Liver (tissue), 3 donors: ENCODE results near the gene CCDC154.

ENCODE experiments used
- ATF3 ChIP-seq: IDR thresholded peaks from 2 replicates; pipeline ENCODE4 v1.6.1; 2016; ENCODE audit warnings: antibody characterized with exemption
- CTCF ChIP-seq: fragments of 150-350 bp; IDR thresholded peaks from 2 replicates; pipeline ENCODE4 v1.5.1; 2017; ENCODE audit warnings: improper control_type of control experiment, low read depth, low read length; ENCODE audit not compliant: missing input control
- EGR1 ChIP-seq, 2 donors: IDR thresholded peaks; 2 replicates each; pipeline ENCODE4 v1.6.1; 2016 to 2018; ENCODE audit warnings: antibody characterized with exemption in 2 of 2, low read depth in 2 of 2
- GABPA ChIP-seq, 2 donors: IDR thresholded peaks in 1 of 2; conservative IDR thresholded peaks in 1 of 2; 2 replicates each; pipeline ENCODE4 v1.6.1; 2016; ENCODE audit warnings: antibody characterized with exemption in 2 of 2, mild to moderate bottlenecking in 1 of 2, moderate library complexity in 1 of 2
- HNF4A ChIP-seq, 2 donors: conservative IDR thresholded peaks; 2 replicates each; pipeline ENCODE4 v1.6.1; 2016; ENCODE audit warnings: antibody characterized with exemption in 2 of 2, mild to moderate bottlenecking in 2 of 2
- JUND ChIP-seq, 2 donors: IDR thresholded peaks; 2 replicates each; pipeline ENCODE4 v1.6.1; 2016; ENCODE audit warnings: antibody characterized with exemption in 2 of 2
- MAX ChIP-seq: IDR thresholded peaks from 2 replicates; pipeline ENCODE4 v1.6.1; 2016; ENCODE audit warnings: antibody characterized with exemption
- RAD21 ChIP-seq, 2 donors: IDR thresholded peaks; 2 replicates each; pipeline ENCODE4 v1.6.1; 2016; ENCODE audit warnings: antibody characterized with exemption in 2 of 2, mild to moderate bottlenecking in 2 of 2
- REST ChIP-seq: IDR thresholded peaks from 2 replicates; pipeline ENCODE4 v1.6.1; 2016; ENCODE audit warnings: antibody characterized with exemption, mild to moderate bottlenecking
- RXRA ChIP-seq, 2 donors: IDR thresholded peaks; 2 replicates each; pipeline ENCODE4 v1.6.1; 2017 to 2018; ENCODE audit warnings: antibody characterized with exemption in 2 of 2, mild to moderate bottlenecking in 1 of 2
- SP1 ChIP-seq: IDR thresholded peaks from 2 replicates; pipeline ENCODE4 v1.6.1; 2018; ENCODE audit warnings: antibody characterized with exemption, mild to moderate bottlenecking
- TAF1 ChIP-seq: conservative IDR thresholded peaks from 2 replicates; pipeline ENCODE4 v1.6.1; 2016; ENCODE audit warnings: antibody characterized with exemption, mild to moderate bottlenecking
- YY1 ChIP-seq: IDR thresholded peaks from 2 replicates; pipeline ENCODE4 v1.6.1; 2016; ENCODE audit warnings: antibody characterized with exemption, mild to moderate bottlenecking
- ZBTB33 ChIP-seq: IDR thresholded peaks from 2 replicates; pipeline ENCODE4 v1.6.1; 2016; ENCODE audit warnings: antibody characterized with exemption
- donor health status: healthy.
- donor health status: healthy.

- TF ChIP-seq CTCF, result no peak
- no peak for TF ChIP-seq YY1
- TF ChIP-seq HNF4A (conservative IDR thresholded peaks at IDR 0.05), result no peak
- no peak for TF ChIP-seq TAF1
- no peak for TF ChIP-seq MAX
- no peak for TF ChIP-seq RAD21 (IDR thresholded peaks at IDR 0.05)
- TF ChIP-seq GABPA (IDR thresholded peaks at IDR 0.05 in 1 of 2, conservative IDR thresholded peaks at IDR 0.05 in 1 of 2), result no peak
- TF ChIP-seq EGR1 (IDR thresholded peaks at IDR 0.05; ENCODE audit: low read depth in 2 of 2), result no peak
- no peak for TF ChIP-seq RXRA (IDR thresholded peaks at IDR 0.05)
- TF ChIP-seq ZBTB33, result no peak
- no peak for TF ChIP-seq REST
- TF ChIP-seq SP1, result no peak
- no peak for TF ChIP-seq ATF3
- no peak for TF ChIP-seq JUND (IDR thresholded peaks at IDR 0.05)
These were observed 54.6 kb downstream of the CCDC154 start for GRCh38 chr16:1389762-1390161.
